ENCODE data around the gene PTPRE. TPM values are rescaled to one million over a fixed set of nuclear protein-coding genes. Genes with fewer than 3 reads are reported as not detected.

Gene PTPRE
- total and polyA plus RNA-seq, 8 donors = 1.0 to 7.1 (median 2.1) TPM

- no peak overlapping the region for H3K27ac ChIP-seq
- TF ChIP-seq CTCF (IDR thresholded peaks at IDR 0.05) = no peak
- H3K36me3 ChIP-seq = no peaks in the 10 kb centered on the region
- ATAC-seq (no peak), DNase-seq (no peak), FAIRE-seq (no peak)
- intact Hi-C loops (cut with DNase I) = no loop called here
- H3K9me3 ChIP-seq = no peaks in the 10 kb centered on the region
- H3K4me3 ChIP-seq = no peak overlapping the region
- WGBS, 2 donors = 85 to 90% methylated on average over 25 of the region's 25 CpGs
- no peaks in the 10 kb centered on the region for H3K4me1 ChIP-seq
- no peaks in the 10 kb centered on the region for H3K27me3 ChIP-seq
Measured at GRCh38 chr10:128055061-128055868, 148.4 kb downstream of the PTPRE start.

GRCh38 chr10:128056303-128057050 is 149.6 kb downstream of the PTPRE start:
- H3K27me3 ChIP-seq = no peaks in the 10 kb centered on the region
- FAIRE-seq (no peak), DNase-seq (no peak), ATAC-seq (no peak)
- H3K4me3 ChIP-seq = no peak overlapping the region
- no peaks in the 10 kb centered on the region for H3K4me1 ChIP-seq
- no peak for TF ChIP-seq CTCF (IDR thresholded peaks at IDR 0.05)
- 78 to 84% methylated on average over 17 of the region's 17 CpGs for WGBS, 2 donors
- H3K36me3 ChIP-seq = no peaks in the 10 kb centered on the region
- H3K27ac ChIP-seq = no peak overlapping the region
- intact Hi-C loops (cut with DNase I) = no loop called here
- H3K9me3 ChIP-seq = no peaks in the 10 kb centered on the region

GRCh38 chr10:128058106-128058749 is 151.3 kb downstream of the PTPRE start:
- Histone ChIP-seq H3K27me3 (no peaks in the 10 kb centered on the region), H3K27ac (no peak overlapping the region), H3K4me3 (no peak overlapping the region), H3K9me3 (no peaks in the 10 kb centered on the region), H3K36me3 (no peaks in the 10 kb centered on the region), H3K4me1 (no peaks in the 10 kb centered on the region)
- FAIRE-seq = no peak
- intact Hi-C loops (cut with DNase I) = no loop called here
- TF ChIP-seq CTCF (IDR thresholded peaks at IDR 0.05) = no peak
- 81 to 83% methylated on average over 9 of the region's 9 CpGs for WGBS, 2 donors
- DNase-seq = no peak
- no peak for ATAC-seq

- no peaks in the 10 kb centered on the region for H3K4me1 ChIP-seq
- intact Hi-C loops (cut with DNase I) = no loop called here
- H3K27ac ChIP-seq = no peak overlapping the region
- H3K9me3 ChIP-seq = no peaks in the 10 kb centered on the region
- no peak overlapping the region for H3K4me3 ChIP-seq
- no peaks in the 10 kb centered on the region for H3K27me3 ChIP-seq
- TF ChIP-seq CTCF (IDR thresholded peaks at IDR 0.05) = no peak
- no peak for FAIRE-seq
- no peaks in the 10 kb centered on the region for H3K36me3 ChIP-seq
- DNase-seq = no peak
- ATAC-seq = no peak
Measured at GRCh38 chr10:128058750-128059134, 151.8 kb downstream of the PTPRE start.

Data from pancreas (tissue), 10 donors.